ENCODE measurements around the gene ARRDC5. TPM values are rescaled to one million over a fixed set of nuclear protein-coding genes. Genes with fewer than 3 reads are reported as not detected.

The ARRDC5 gene
- polyA plus RNA-seq, 1 of the 3 experiments (the other 2 are of a cell fraction), result not detected

- WGBS (ENCODE audit: low lambda C conversion rate), result 97% methylated on average over 14 of the region's 15 CpGs
- Histone ChIP-seq H4K20me1 (ENCODE audit: insufficient read depth) (peaks cover 3% of the 10 kb centered on the region; the same call in 1 of the 2 replicates), H2AFZ (ENCODE audit: low read depth) (peak overlapping the region; percentile 68; the same call in 1 of the 2 replicates), H3K9me2 (no peaks in the 10 kb centered on the region), H3K27ac (ENCODE audit: low read depth in 2 of 2, low read length in 1 of 2) (no peak overlapping the region), H3K4me1 (ENCODE audit: control insufficient read depth in 1 of 2, insufficient read depth in 2 of 2, low read depth in 1 of 2, low read length in 1 of 2) (peaks cover 23 to 24% of the 10 kb centered on the region in 2 experiments; a peak in 3 of 4 replicates), H3F3A (replicated peaks; ENCODE audit: insufficient read depth) (peaks cover 39% of the 10 kb centered on the region), H3K79me2 (ENCODE audit: insufficient read depth) (peaks cover 34% of the 10 kb centered on the region), H3K9ac (peak overlapping the region; percentile 87; the same call in 1 of the 2 replicates), H3K27me3 (ENCODE audit: insufficient read depth) (no peaks in the 10 kb centered on the region), H3K9me3 (no peaks in the 10 kb centered on the region), H3K36me3 (replicated peaks in 1 of 2; ENCODE audit: control insufficient read depth in 1 of 2, insufficient read depth in 2 of 2, low read length in 1 of 2) (peaks cover 0 to 9% of the 10 kb centered on the region in 2 experiments), H3K4me3 (ENCODE audit: low read depth in 2 of 2, low read length in 1 of 2) (0 out of 4 replicates have a peak overlapping the region, but pooled peaks of 1 of the 2 experiments have one; percentile 62), H3K4me2 (peak overlapping the region; percentile 81; the same call in 1 of the 2 replicates)
- no peak for TF ChIP-seq MXI1 (IDR thresholded peaks at IDR 0.05; ENCODE audit: low read depth, low read length)
- TF ChIP-seq ELF1 (IDR thresholded peaks at IDR 0.05), result no peak
- TF ChIP-seq EZH2phosphoT487 (IDR thresholded peaks at IDR 0.05; ENCODE audit: borderline replicate concordance, low read depth), result no peak
- no peak for TF ChIP-seq POLR2AphosphoS5 (IDR thresholded peaks at IDR 0.05; ENCODE audit: low read depth, low read length)
- TF ChIP-seq NRF1 (IDR thresholded peaks at IDR 0.05; ENCODE audit: low read depth, low read length), result no peak
- TF ChIP-seq, protein P1, sequence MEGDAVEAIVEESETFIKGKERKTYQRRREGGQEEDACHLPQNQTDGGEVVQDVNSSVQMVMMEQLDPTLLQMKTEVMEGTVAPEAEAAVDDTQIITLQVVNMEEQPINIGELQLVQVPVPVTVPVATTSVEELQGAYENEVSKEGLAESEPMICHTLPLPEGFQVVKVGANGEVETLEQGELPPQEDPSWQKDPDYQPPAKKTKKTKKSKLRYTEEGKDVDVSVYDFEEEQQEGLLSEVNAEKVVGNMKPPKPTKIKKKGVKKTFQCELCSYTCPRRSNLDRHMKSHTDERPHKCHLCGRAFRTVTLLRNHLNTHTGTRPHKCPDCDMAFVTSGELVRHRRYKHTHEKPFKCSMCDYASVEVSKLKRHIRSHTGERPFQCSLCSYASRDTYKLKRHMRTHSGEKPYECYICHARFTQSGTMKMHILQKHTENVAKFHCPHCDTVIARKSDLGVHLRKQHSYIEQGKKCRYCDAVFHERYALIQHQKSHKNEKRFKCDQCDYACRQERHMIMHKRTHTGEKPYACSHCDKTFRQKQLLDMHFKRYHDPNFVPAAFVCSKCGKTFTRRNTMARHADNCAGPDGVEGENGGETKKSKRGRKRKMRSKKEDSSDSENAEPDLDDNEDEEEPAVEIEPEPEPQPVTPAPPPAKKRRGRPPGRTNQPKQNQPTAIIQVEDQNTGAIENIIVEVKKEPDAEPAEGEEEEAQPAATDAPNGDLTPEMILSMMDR (IDR thresholded peaks at IDR 0.05), result no peak
- TF ChIP-seq ZBTB33 (IDR thresholded peaks at IDR 0.05; ENCODE audit: borderline replicate concordance, low read depth), result no peak
- peak; percentile 49 for DNase-seq
- ChIA-PET CTCF (interaction anchor here (1.0 to 7.6 kb wide), 2 partner anchors 39 to 57 kb away, joined by 3 to 121 read pairs; partner anchors contain the start of gene PLIN3), POLR2A (no interaction called here)
Measured at GRCh38 chr19:4908781-4909155, 6.1 kb upstream of the ARRDC5 start.

DNA sequence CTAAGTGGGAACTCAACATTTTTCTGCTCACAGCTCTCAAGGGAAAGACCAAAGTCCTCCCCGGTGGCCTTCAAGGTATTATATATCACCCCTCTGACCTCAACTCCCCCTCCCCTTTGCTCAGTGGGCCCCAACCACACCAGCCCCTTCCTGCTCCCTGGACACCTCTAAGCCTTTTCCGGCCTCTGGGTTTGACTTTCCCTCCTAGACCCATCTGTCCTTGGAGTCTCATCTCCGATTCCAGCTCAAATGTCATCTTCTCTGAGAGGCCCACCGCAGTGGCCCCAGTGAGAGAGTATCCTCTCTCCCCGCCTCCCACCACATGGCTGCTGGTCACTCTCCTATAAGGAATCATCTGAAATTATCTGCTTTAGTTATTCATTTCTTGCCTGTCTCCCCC lies 5.7 kb upstream of the ARRDC5 start:
- Histone ChIP-seq H3K4me1 (ENCODE audit: control insufficient read depth in 1 of 2, insufficient read depth in 2 of 2, low read depth in 1 of 2, low read length in 1 of 2) (peaks cover 23 to 24% of the 10 kb centered on the region in 2 experiments; a peak in 3 of 4 replicates), H3K27me3 (ENCODE audit: insufficient read depth) (no peaks in the 10 kb centered on the region), H3K4me3 (ENCODE audit: low read depth in 2 of 2, low read length in 1 of 2) (no peak overlapping the region), H3K4me2 (no peak overlapping the region), H3K36me3 (replicated peaks in 1 of 2; ENCODE audit: control insufficient read depth in 1 of 2, insufficient read depth in 2 of 2, low read length in 1 of 2) (peaks cover 0 to 9% of the 10 kb centered on the region in 2 experiments), H3K9ac (no peak overlapping the region), H3F3A (replicated peaks; ENCODE audit: insufficient read depth) (peaks cover 35% of the 10 kb centered on the region), H3K79me2 (ENCODE audit: insufficient read depth) (peaks cover 30% of the 10 kb centered on the region), H3K27ac (ENCODE audit: low read depth in 2 of 2, low read length in 1 of 2) (no peak overlapping the region), H3K9me3 (no peaks in the 10 kb centered on the region), H3K9me2 (no peaks in the 10 kb centered on the region), H4K20me1 (ENCODE audit: insufficient read depth) (no peaks in the 10 kb centered on the region), H2AFZ (ENCODE audit: low read depth) (no peak overlapping the region)
- WGBS (ENCODE audit: low lambda C conversion rate), result 95% methylated on average over 5 of the region's 5 CpGs
- ChIA-PET POLR2A (no interaction called here), CTCF (interaction anchor here (0.8 to 7.6 kb wide), 3 partner anchors 38 to 123 kb away, joined by 3 to 121 read pairs (median 5); partner anchors contain the start of gene PLIN3)
- no peak for TF ChIP-seq RXRA (IDR thresholded peaks at IDR 0.05; ENCODE audit: borderline replicate concordance, low read depth)
- no peak for TF ChIP-seq YY1 (IDR thresholded peaks at IDR 0.05; ENCODE audit: low read depth)
- no peak for TF ChIP-seq NFIC (IDR thresholded peaks at IDR 0.05; ENCODE audit: borderline replicate concordance)
- no peak for TF ChIP-seq GATA2 (CRISPR knock-in tag; IDR thresholded peaks at IDR 0.05)
- no peak for TF ChIP-seq RFX5 (IDR thresholded peaks at IDR 0.05; ENCODE audit: low read length)
- no peak for TF ChIP-seq NRF1 (IDR thresholded peaks at IDR 0.05; ENCODE audit: low read depth, low read length)
- no peak for TF ChIP-seq TCF12 (IDR thresholded peaks at IDR 0.05)
- no peak for TF ChIP-seq EZH2phosphoT487 (IDR thresholded peaks at IDR 0.05; ENCODE audit: borderline replicate concordance, low read depth)
- TF ChIP-seq FOXM1 (IDR thresholded peaks at IDR 0.05; ENCODE audit: low read depth), result no peak
- TF ChIP-seq EP300 (IDR thresholded peaks at IDR 0.05; ENCODE audit: borderline replicate concordance in 1 of 2, low read depth in 1 of 2, low read length in 1 of 2), result no peak
- TF ChIP-seq, protein P2, sequence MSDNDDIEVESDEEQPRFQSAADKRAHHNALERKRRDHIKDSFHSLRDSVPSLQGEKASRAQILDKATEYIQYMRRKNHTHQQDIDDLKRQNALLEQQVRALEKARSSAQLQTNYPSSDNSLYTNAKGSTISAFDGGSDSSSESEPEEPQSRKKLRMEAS (IDR thresholded peaks at IDR 0.05; ENCODE audit: low read depth), result no peak
- no peak for TF ChIP-seq MXI1 (IDR thresholded peaks at IDR 0.05; ENCODE audit: low read depth, low read length)
- no peak for TF ChIP-seq SMC3 (IDR thresholded peaks at IDR 0.05; ENCODE audit: low read depth, low read length)
- TF ChIP-seq, protein P3, sequence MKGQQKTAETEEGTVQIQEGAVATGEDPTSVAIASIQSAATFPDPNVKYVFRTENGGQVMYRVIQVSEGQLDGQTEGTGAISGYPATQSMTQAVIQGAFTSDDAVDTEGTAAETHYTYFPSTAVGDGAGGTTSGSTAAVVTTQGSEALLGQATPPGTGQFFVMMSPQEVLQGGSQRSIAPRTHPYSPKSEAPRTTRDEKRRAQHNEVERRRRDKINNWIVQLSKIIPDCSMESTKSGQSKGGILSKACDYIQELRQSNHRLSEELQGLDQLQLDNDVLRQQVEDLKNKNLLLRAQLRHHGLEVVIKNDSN (IDR thresholded peaks at IDR 0.05; ENCODE audit: borderline replicate concordance, low read depth), result no peak
- TF ChIP-seq, protein P1 (IDR thresholded peaks at IDR 0.05), result no peak
- no peak for TF ChIP-seq POLR2AphosphoS5 (IDR thresholded peaks at IDR 0.05; ENCODE audit: low read depth, low read length)
- TF ChIP-seq JUND (IDR thresholded peaks at IDR 0.05), result no peak
- TF ChIP-seq ELF1 (IDR thresholded peaks at IDR 0.05), result no peak
- TF ChIP-seq RAD21 (IDR thresholded peaks at IDR 0.05; ENCODE audit: low read length), result no peak
- no peak for TF ChIP-seq FOXJ3 (CRISPR knock-in tag; IDR thresholded peaks at IDR 0.05)
- DNase-seq, result no peak

Measured in SK-N-SH (cell line).